IMR-90 (cell line): Measurements from ENCODE around the gene NBPF1.
"Not testable (repeated sequence)": the region's sequence is repeated elsewhere in the genome, so short reads cannot be mapped to it uniquely, and the experiment has no call there.

Experiments used
- BHLHE40 ChIP-seq: fragments of 150-350 bp; IDR thresholded peaks from 2 replicates; pipeline ENCODE4 v1.6.1; 2016; ENCODE audit warnings: mild to moderate bottlenecking, low read depth, low read length
- MXI1 ChIP-seq: IDR thresholded peaks from 2 replicates; pipeline ENCODE4 v1.6.1; 2012; ENCODE audit warnings: low read depth, mild to moderate bottlenecking, low read length, moderate library complexity, borderline replicate concordance
- POLR2A ChIP-seq: IDR thresholded peaks from 2 replicates; pipeline ENCODE4 v1.6.1; 2012; ENCODE audit warnings: mild to moderate bottlenecking, low read depth, low read length
- TF ChIP-seq, protein P1 (sequence below): conservative IDR thresholded peaks from 2 replicates; pipeline ENCODE4 v1.5.1; 2012; ENCODE audit warnings: mild to moderate bottlenecking, low read depth, low read length, improper control_type of control experiment

- not testable (repeated sequence) for TF ChIP-seq BHLHE40, POLR2A, MXI1
- TF ChIP-seq, protein P1, sequence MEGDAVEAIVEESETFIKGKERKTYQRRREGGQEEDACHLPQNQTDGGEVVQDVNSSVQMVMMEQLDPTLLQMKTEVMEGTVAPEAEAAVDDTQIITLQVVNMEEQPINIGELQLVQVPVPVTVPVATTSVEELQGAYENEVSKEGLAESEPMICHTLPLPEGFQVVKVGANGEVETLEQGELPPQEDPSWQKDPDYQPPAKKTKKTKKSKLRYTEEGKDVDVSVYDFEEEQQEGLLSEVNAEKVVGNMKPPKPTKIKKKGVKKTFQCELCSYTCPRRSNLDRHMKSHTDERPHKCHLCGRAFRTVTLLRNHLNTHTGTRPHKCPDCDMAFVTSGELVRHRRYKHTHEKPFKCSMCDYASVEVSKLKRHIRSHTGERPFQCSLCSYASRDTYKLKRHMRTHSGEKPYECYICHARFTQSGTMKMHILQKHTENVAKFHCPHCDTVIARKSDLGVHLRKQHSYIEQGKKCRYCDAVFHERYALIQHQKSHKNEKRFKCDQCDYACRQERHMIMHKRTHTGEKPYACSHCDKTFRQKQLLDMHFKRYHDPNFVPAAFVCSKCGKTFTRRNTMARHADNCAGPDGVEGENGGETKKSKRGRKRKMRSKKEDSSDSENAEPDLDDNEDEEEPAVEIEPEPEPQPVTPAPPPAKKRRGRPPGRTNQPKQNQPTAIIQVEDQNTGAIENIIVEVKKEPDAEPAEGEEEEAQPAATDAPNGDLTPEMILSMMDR = not testable (repeated sequence)
These were observed 10.9 kb downstream of the NBPF1 start for GRCh38 chr1:16602336-16603011.
